GM06990 (cell line): ENCODE data around the gene GAB1.

Source experiments
- DNase-seq: peaks from one replicate; pipeline ENCODE4 v3.0.0-alpha.2; 2011; ENCODE audit not compliant: insufficient read length; ENCODE audit errors: extremely low read depth
- H3K27me3 ChIP-seq: replicated peaks from 2 replicates; pipeline ENCODE4 v1.6.0; 2011; ENCODE audit warnings: low read length; ENCODE audit not compliant: control insufficient read depth, insufficient read depth
- H3K36me3 ChIP-seq: 2 replicates; pipeline ENCODE4 v1.5.1; 2011; ENCODE audit warnings: low read length; ENCODE audit not compliant: control insufficient read depth, insufficient read depth
- H3K4me3 ChIP-seq: replicated peaks from 2 replicates; pipeline ENCODE4 v1.5.1; 2011; ENCODE audit warnings: low read depth, mild to moderate bottlenecking, control low read depth, low read length
- TF ChIP-seq, protein P1 (sequence below): IDR thresholded peaks from 2 replicates; pipeline ENCODE4 v1.5.1; 2011; ENCODE audit warnings: low read length, control low read depth, mild to moderate bottlenecking, inconsistent platforms; ENCODE audit not compliant: insufficient read depth, poor library complexity, severe bottlenecking

Gene GAB1

DNA sequence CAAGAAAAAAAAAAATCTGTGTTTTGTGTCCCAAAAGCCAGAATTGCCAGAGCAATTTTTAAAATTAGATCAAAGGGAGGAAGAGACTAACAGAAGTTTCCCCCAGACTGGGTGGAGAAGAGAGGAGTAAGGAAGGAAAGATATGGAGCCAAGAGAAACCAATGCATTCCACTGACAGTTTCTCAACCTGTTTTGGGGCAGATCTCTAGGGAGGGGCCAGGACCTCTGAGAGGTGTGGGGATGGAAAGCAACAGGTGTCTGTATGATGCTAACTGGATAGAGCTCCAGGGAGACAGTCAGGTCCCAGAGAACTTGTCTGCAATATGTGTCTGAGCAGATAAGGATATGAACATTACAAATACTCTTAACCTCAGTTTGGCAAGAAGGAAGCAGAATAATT lies 22.7 kb upstream of the GAB1 start:
- TF ChIP-seq, protein P1, sequence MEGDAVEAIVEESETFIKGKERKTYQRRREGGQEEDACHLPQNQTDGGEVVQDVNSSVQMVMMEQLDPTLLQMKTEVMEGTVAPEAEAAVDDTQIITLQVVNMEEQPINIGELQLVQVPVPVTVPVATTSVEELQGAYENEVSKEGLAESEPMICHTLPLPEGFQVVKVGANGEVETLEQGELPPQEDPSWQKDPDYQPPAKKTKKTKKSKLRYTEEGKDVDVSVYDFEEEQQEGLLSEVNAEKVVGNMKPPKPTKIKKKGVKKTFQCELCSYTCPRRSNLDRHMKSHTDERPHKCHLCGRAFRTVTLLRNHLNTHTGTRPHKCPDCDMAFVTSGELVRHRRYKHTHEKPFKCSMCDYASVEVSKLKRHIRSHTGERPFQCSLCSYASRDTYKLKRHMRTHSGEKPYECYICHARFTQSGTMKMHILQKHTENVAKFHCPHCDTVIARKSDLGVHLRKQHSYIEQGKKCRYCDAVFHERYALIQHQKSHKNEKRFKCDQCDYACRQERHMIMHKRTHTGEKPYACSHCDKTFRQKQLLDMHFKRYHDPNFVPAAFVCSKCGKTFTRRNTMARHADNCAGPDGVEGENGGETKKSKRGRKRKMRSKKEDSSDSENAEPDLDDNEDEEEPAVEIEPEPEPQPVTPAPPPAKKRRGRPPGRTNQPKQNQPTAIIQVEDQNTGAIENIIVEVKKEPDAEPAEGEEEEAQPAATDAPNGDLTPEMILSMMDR: no peak
- Histone ChIP-seq H3K36me3 (no peaks in the 10 kb centered on the region), H3K27me3 (no peaks in the 10 kb centered on the region; the same call in 1 of the 2 replicates), H3K4me3 (no peak overlapping the region)
- no peak for DNase-seq

DNA sequence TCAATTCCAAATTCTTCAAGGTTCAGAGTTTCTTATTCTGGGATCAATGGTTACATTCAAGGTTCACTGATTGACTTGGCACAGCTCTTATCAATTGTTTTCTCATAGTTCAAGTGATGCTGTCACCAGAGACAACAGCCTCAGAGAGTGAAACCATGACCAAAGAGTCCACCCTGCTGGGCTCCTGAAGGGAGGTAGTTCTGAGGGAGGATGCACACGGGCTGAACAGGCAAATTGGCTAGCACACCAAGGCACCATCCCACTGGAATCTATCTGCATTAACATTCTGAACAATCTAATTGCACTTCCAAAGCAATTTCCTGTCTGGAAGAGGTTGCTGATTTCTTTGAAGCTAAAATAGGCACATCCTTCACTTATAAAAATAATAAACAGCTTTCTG lies 16.6 kb upstream of the GAB1 start:
- H3K27me3 ChIP-seq: no peaks in the 10 kb centered on the region
- TF ChIP-seq, protein P1: no peak
- DNase-seq: no peak
- H3K36me3 ChIP-seq: no peaks in the 10 kb centered on the region
- no peak overlapping the region for H3K4me3 ChIP-seq

DNA sequence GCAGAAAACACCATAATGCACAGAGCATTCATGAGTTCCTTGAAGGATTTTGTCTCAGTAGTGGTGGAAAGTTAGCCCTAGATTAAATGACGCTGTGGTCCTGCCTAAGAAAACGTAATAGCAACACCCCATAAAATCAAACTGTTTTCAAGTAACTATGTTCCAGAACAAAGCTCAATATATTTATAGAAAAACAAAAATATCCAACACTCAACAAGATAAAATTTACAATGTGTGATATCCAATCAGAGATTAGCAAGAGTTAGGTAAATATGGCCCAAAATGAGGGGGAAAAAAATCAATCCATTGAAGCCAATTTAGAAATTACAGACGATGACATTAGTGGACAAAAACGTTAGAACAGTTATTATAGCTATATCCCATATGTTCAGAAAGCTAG lies 9.9 kb upstream of the GAB1 start:
- Histone ChIP-seq H3K4me3 (no peak overlapping the region), H3K27me3 (no peaks in the 10 kb centered on the region), H3K36me3 (no peaks in the 10 kb centered on the region)
- no peak for DNase-seq
- TF ChIP-seq, protein P1: no peak

GRCh38 chr4:143329985-143330384 lies 6.7 kb upstream of the GAB1 start:
- no peaks in the 10 kb centered on the region for H3K36me3 ChIP-seq
- no peaks in the 10 kb centered on the region for H3K27me3 ChIP-seq
- TF ChIP-seq, protein P1: no peak
- no peak for DNase-seq
- no peak overlapping the region for H3K4me3 ChIP-seq

DNA sequence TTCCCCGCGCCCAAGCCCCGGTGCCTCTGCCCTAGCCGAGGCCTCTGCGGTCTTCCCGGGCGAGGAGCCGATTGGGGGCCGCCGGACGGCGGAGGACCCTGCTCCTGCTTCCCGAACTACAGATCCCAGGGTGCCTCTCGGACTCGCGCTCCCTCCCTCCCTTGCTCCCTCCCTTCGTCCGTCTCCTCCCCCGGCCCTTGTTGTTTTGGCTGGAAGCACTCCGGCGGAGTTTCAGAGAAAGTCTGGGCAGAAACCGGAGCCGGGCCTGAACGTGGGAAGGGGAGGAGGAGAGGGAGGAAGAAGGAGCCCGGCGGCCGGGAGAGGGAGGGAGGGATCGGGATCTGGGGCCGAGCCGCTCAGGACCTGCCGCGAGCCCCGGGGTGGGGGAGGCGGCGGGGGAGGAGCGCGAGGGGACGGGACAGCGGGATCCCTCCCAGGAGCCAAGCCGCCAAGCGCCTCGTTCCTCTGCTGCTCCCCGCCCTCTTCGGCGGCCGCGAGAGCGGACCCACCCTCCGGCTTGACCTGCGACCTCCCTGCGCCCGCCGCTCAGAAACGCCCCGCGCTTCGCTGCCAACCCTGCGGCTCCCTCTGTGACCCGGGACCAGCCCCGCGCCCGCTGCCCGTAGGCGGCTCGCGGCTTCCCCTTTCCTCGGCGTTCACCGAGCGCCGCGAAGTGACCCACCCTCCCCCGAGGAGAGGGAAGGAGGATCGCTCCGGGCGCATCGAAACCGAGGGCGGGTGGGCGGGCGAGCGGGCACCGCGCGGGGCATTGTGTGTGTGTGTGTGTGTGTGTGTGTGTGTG lies 496 bp upstream of the GAB1 start:
- no peaks in the 10 kb centered on the region; the same call in 1 of the 2 replicates for H3K27me3 ChIP-seq
- H3K4me3 ChIP-seq: peak overlapping the region; percentile 80
- TF ChIP-seq, protein P1: no peak
- DNase-seq: peak; percentile 69
- H3K36me3 ChIP-seq: no peaks in the 10 kb centered on the region
